Astrocyte (in vitro differentiated cells and primary cell): Measurements from ENCODE around the gene CACHD1.

Experiments
- CTCF ChIP-seq: IDR thresholded peaks from 2 replicates; pipeline ENCODE4 v1.5.1; 2011; ENCODE audit warnings: low read depth, mild to moderate bottlenecking, inconsistent platforms, low read length, moderate library complexity; ENCODE audit not compliant: insufficient read depth
- EZH2 ChIP-seq: IDR thresholded peaks from 2 replicates; pipeline ENCODE4 v1.6.1; 2012; ENCODE audit warnings: mild to moderate bottlenecking, low read length, inconsistent platforms; ENCODE audit not compliant: insufficient read depth

- no peak for TF ChIP-seq CTCF
- TF ChIP-seq EZH2: no peak
Observed at GRCh38 chr1:64423526-64423925, 46.4 kb upstream of the CACHD1 start.
